H9 (cell line): ENCODE measurements around the gene ZNF446. TPM values are rescaled to one million over a fixed set of nuclear protein-coding genes. Genes with fewer than 3 reads are reported as not detected.

ENCODE experiments used
- DNase-seq: peaks from one replicate; pipeline ENCODE4 v3.0.0-alpha.2; 2017
- H2AFZ ChIP-seq: one replicate; pipeline ENCODE4 v1.6.1; 2013; ENCODE audit warnings: mild to moderate bottlenecking, low read length, control low read depth, moderate library complexity
- H2AK5ac ChIP-seq: 2 replicates; pipeline ENCODE4 v1.6.1; 2013; ENCODE audit warnings: low read length, control low read depth, mixed read lengths; ENCODE audit not compliant: insufficient read length
- H2BK120ac ChIP-seq: one replicate; pipeline ENCODE4 v1.6.1; 2013; ENCODE audit warnings: low read depth, mild to moderate bottlenecking, low read length, control low read depth, inconsistent platforms; ENCODE audit not compliant: poor library complexity, severe bottlenecking
- H2BK12ac ChIP-seq: 2 replicates; pipeline ENCODE4 v1.6.1; 2013; ENCODE audit warnings: low read length, control low read depth, mixed read lengths, low read depth; ENCODE audit not compliant: insufficient read length
- H2BK15ac ChIP-seq: 2 replicates; pipeline ENCODE4 v1.6.1; 2013; ENCODE audit warnings: low read depth, low read length, control low read depth
- H2BK20ac ChIP-seq: one replicate; pipeline ENCODE4 v1.6.1; 2013; ENCODE audit warnings: low read depth, mild to moderate bottlenecking, low read length, control low read depth, inconsistent platforms; ENCODE audit not compliant: poor library complexity, severe bottlenecking
- H2BK5ac ChIP-seq: 2 replicates; pipeline ENCODE4 v1.6.1; 2013; ENCODE audit warnings: low read length, control low read depth, mixed read lengths; ENCODE audit not compliant: insufficient read length
- H3K14ac ChIP-seq: 2 replicates; pipeline ENCODE4 v1.6.1; 2013; ENCODE audit warnings: low read length, control low read depth; ENCODE audit not compliant: insufficient read depth
- H3K18ac ChIP-seq: 2 replicates; pipeline ENCODE4 v1.6.1; 2013; ENCODE audit warnings: low read depth, mild to moderate bottlenecking, mixed read lengths, low read length, control low read depth; ENCODE audit not compliant: insufficient read length
- H3K23ac ChIP-seq: 2 replicates; pipeline ENCODE4 v1.6.1; 2013; ENCODE audit warnings: low read length, control low read depth, mixed read lengths, low read depth; ENCODE audit not compliant: insufficient read length
- H3K23me2 ChIP-seq: 2 replicates; pipeline ENCODE4 v1.6.1; 2013; ENCODE audit warnings: low read depth, mild to moderate bottlenecking, mixed read lengths, low read length, control low read depth; ENCODE audit not compliant: insufficient read length, poor library complexity, severe bottlenecking
- H3K27ac ChIP-seq: 2 replicates; pipeline ENCODE4 v1.5.1; 2013; ENCODE audit warnings: low read length, control low read depth, mixed read lengths, low read depth; ENCODE audit not compliant: insufficient read length
- H3K27me3 ChIP-seq: 2 replicates; pipeline ENCODE4 v1.6.1; 2013; ENCODE audit warnings: low read length, control low read depth, inconsistent platforms; ENCODE audit not compliant: insufficient read depth
- H3K4ac ChIP-seq: 2 replicates; pipeline ENCODE4 v1.6.1; 2013; ENCODE audit warnings: low read depth, mild to moderate bottlenecking, control low read depth, inconsistent platforms, low read length, moderate library complexity
- H3K4me1 ChIP-seq: 2 replicates; pipeline ENCODE4 v1.6.1; 2013; ENCODE audit warnings: low read length, control low read depth, inconsistent platforms; ENCODE audit not compliant: insufficient read depth
- H3K4me2 ChIP-seq: 2 replicates; pipeline ENCODE4 v1.6.1; 2013; ENCODE audit warnings: low read length, control low read depth, mixed read lengths; ENCODE audit not compliant: insufficient read length, insufficient read depth
- H3K56ac ChIP-seq: 2 replicates; pipeline ENCODE4 v1.6.1; 2013; ENCODE audit warnings: low read depth, mild to moderate bottlenecking, mixed read lengths, low read length, control low read depth; ENCODE audit not compliant: insufficient read length
- H3K79me1 ChIP-seq: 2 replicates; pipeline ENCODE4 v1.6.1; 2013; ENCODE audit warnings: low read depth, mild to moderate bottlenecking, moderate library complexity, low read length, control low read depth, inconsistent platforms; ENCODE audit not compliant: insufficient read depth, poor library complexity, severe bottlenecking
- H3K79me2 ChIP-seq: 2 replicates; pipeline ENCODE4 v1.6.1; 2013; ENCODE audit warnings: low read length, control low read depth, inconsistent platforms; ENCODE audit not compliant: insufficient read depth
- H3K9ac ChIP-seq: 2 replicates; pipeline ENCODE4 v1.6.1; 2013; ENCODE audit warnings: low read length, control low read depth, mixed read lengths; ENCODE audit not compliant: insufficient read length; ENCODE audit errors: extremely low read depth
- H3K9me3 ChIP-seq: one replicate; pipeline ENCODE4 v1.6.1; 2013; ENCODE audit warnings: low read depth, low read length, inconsistent platforms; ENCODE audit not compliant: control insufficient read depth
- H3T11ph ChIP-seq: one replicate; pipeline ENCODE4 v1.6.1; 2013; ENCODE audit warnings: mild to moderate bottlenecking, low read length, control low read depth, inconsistent platforms
- H4K20me1 ChIP-seq: one replicate; pipeline ENCODE4 v1.6.1; 2013; ENCODE audit not compliant: control insufficient read depth, insufficient read length, insufficient read depth
- H4K5ac ChIP-seq: 2 replicates; pipeline ENCODE4 v1.6.1; 2013; ENCODE audit warnings: low read depth, mild to moderate bottlenecking, mixed read lengths, low read length, control low read depth; ENCODE audit not compliant: insufficient read length
- H4K8ac ChIP-seq: replicated peaks from 2 replicates; pipeline ENCODE4 v1.6.1; 2013; ENCODE audit warnings: low read length, control low read depth, mixed read lengths, low read depth; ENCODE audit not compliant: insufficient read length
- H4K91ac ChIP-seq: 2 replicates; pipeline ENCODE4 v1.6.1; 2013; ENCODE audit warnings: low read depth, mild to moderate bottlenecking, moderate library complexity, mixed read lengths, low read length, control low read depth; ENCODE audit not compliant: insufficient read length
- H3K27ac Mint-ChIP-seq, 3 experiments: 2 replicates in 2 of 3; 3 replicates in 1 of 3; pipeline ENCODE4 v1.8.0; 2020 to 2021; ENCODE audit warnings: mixed read lengths in 3 of 3, mild to moderate bottlenecking in 1 of 3, moderate library complexity in 1 of 3
- H3K27me3 Mint-ChIP-seq: 2 replicates; pipeline ENCODE4 v1.8.0; 2021; ENCODE audit warnings: low read depth, mild to moderate bottlenecking, moderate library complexity, mixed read lengths
- H3K36me3 Mint-ChIP-seq, 3 experiments: 2 replicates in 2 of 3; 3 replicates in 1 of 3; pipeline ENCODE4 v1.8.0; 2020 to 2021; ENCODE audit warnings: low read depth in 3 of 3, mixed read lengths in 3 of 3; ENCODE audit not compliant: insufficient read depth in 1 of 3
- H3K4me1 Mint-ChIP-seq, 2 experiments: 2 replicates each; pipeline ENCODE4 v1.8.0; 2020; ENCODE audit warnings: mixed read lengths in 2 of 2
- H3K4me3 Mint-ChIP-seq, 2 experiments: 2 replicates in 1 of 2; 3 replicates in 1 of 2; pipeline ENCODE4 v1.8.0; 2020 to 2021; ENCODE audit warnings: mild to moderate bottlenecking in 2 of 2, mixed read lengths in 2 of 2, moderate library complexity in 1 of 2
- H3K9me3 Mint-ChIP-seq, 2 experiments: 2 replicates in 1 of 2; 3 replicates in 1 of 2; pipeline ENCODE4 v1.8.0; 2020; ENCODE audit warnings: mild to moderate bottlenecking in 2 of 2, mixed read lengths in 2 of 2, moderate library complexity in 1 of 2
- CTCF ChIP-seq: fragments of 200-600 bp; sonication (generic); conservative IDR thresholded peaks from 3 replicates; pipeline ENCODE4 v1.8.0; 2021; ENCODE audit warnings: antibody characterized with exemption, mild to moderate bottlenecking
- WGBS: extraction: QIAGEN DNeasy Blood & Tissue Kit; methylation state at CpG from one replicate; pipeline ENCODE4 v1.1.7; 2013; ENCODE audit warnings: missing lambda C conversion rate, low lambda C conversion rate, mixed read lengths; ENCODE audit not compliant: insufficient read length; ENCODE audit errors: extremely low coverage; 5-methylcytosine and 5-hydroxymethylcytosine counted together
- total RNA-seq: library from RNA; stranded (reverse); gene quantifications from 2 replicates; pipeline ENCODE4 v1.2.1, GENCODE V29; 2021

The ZNF446 gene
- total RNA-seq, 1 experiment from 2014 or later: 7.6 TPM

DNA sequence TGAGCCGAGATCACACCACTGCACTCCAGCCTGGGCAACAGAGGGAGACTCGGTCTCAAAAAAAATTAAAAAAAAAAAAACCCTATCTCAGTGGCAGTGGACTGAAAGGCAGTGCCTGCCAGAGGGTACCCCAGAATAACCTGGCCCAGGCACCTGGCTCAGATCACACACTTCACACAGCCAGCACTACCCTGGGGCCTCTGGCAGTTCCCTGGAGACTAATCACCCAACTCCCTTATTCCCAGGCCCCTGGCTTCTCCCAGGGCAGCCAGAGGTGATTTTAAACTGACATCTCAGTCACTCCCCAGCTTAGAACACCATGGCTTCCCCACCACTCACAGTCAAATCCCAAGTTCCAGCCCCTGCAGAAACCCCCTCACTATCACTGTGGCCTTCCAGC lies 39.1 kb downstream of the ZNF446 start:
- Histone ChIP-seq H3K18ac (no peak overlapping the region), H3K4me2 (no peak overlapping the region), H3K9me3 (no peaks in the 10 kb centered on the region), H2BK15ac (no peak overlapping the region), H3K79me1 (no peaks in the 10 kb centered on the region), H2AK5ac (no peak overlapping the region), H3K14ac (no peak overlapping the region), H2BK12ac (no peak overlapping the region), H3T11ph (no peak overlapping the region), H2AFZ (no peak overlapping the region), H3K79me2 (peaks cover 2% of the 10 kb centered on the region; the same call in 1 of the 2 replicates), H3K9ac (no peak overlapping the region), H3K23ac (no peak overlapping the region), H2BK120ac (no peak overlapping the region), H4K8ac (no peak overlapping the region), H2BK5ac (no peak overlapping the region), H4K20me1 (no peaks in the 10 kb centered on the region), H4K5ac (no peak overlapping the region), H3K4me1 (no peaks in the 10 kb centered on the region; the same call in 1 of the 2 replicates), H3K4ac (no peak overlapping the region), H3K56ac (no peak overlapping the region), H3K27me3 (no peaks in the 10 kb centered on the region), H3K27ac (no peak overlapping the region), H4K91ac (no peak overlapping the region), H3K23me2 (peaks cover 23% of the 10 kb centered on the region), H2BK20ac (no peak overlapping the region)
- Mint-ChIP-seq H3K4me3 (peak overlapping the region; percentile 68 to 70), H3K9me3 (no peaks in the 10 kb centered on the region), H3K4me1 (peaks cover 30 to 32% of the 10 kb centered on the region in 2 experiments), H3K27me3 (peaks cover 3% of the 10 kb centered on the region), H3K27ac (peak overlapping the region; percentile 34 to 95 (median 83)), H3K36me3 (peaks cover 9 to 19% (median 13%) of the 10 kb centered on the region in 3 experiments; a peak in 6 of 7 replicates)
- no peak for DNase-seq
- no peak for TF ChIP-seq CTCF
- WGBS: no CpG with 5 or more reads among the region's 2 CpGs
